RWPE1 (cell line): Measurements from ENCODE around the gene AGPAT4.

Source experiments
- CTCF ChIA-PET: fragments of 350-600 bp; sonication (Branson Sonifier 250); formaldehyde crosslinking; extraction: SDS; loops from one replicate; lab custom pipeline; 2021; lab: Yijun Ruan, JAX
- POLR2A ChIA-PET: fragments of 400-600 bp; formaldehyde crosslinking; extraction: SDS; loops from one replicate; lab custom pipeline; 2020; ENCODE audit warnings: antibody characterized with exemption; ENCODE audit not compliant: low non-redundant PET; lab: Yijun Ruan, JAX
- DNase-seq: peaks from one replicate; pipeline ENCODE4 v3.0.0; 2012; ENCODE audit warnings: low spot score
- H3K27ac ChIP-seq: fragments of 450-650 bp; 2 replicates; pipeline ENCODE4 v1.5.1; 2017
- TF ChIP-seq, protein P1 (sequence below): fragments of 450-650 bp; conservative IDR thresholded peaks from 2 replicates; pipeline ENCODE4 v1.5.1; 2017; ENCODE audit warnings: low read depth, mild to moderate bottlenecking

The AGPAT4 gene

DNA sequence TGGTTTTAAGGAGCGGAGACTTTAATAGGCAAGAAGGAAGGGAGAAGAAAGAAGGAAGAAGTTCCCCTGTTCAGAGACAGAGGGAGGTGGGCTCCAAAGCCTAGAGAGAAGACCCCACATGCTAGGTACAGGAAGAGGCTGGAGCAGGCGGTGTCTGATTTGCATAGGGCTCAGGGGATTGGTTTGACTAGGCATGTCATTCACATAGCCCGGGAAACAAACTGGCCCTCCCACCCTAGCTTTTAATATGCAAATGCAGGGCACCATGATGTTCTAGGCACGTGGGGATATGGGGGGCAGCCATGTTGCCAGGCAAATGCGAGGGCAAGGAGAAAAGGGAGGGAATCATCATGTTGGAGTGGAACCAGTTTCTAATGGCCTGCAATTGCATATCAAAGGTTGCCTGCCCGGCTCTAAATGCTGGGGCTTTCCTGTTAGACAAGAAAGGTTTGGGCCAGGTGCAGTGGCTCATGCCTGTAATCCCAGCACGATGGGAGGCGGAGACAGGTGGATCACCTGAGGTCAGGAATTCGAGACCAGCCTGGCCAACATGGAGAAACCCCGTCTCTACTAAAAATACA is 34.3 kb upstream of the AGPAT4 start:
- no peak for DNase-seq
- H3K27ac ChIP-seq = no peak overlapping the region
- TF ChIP-seq, protein P1, sequence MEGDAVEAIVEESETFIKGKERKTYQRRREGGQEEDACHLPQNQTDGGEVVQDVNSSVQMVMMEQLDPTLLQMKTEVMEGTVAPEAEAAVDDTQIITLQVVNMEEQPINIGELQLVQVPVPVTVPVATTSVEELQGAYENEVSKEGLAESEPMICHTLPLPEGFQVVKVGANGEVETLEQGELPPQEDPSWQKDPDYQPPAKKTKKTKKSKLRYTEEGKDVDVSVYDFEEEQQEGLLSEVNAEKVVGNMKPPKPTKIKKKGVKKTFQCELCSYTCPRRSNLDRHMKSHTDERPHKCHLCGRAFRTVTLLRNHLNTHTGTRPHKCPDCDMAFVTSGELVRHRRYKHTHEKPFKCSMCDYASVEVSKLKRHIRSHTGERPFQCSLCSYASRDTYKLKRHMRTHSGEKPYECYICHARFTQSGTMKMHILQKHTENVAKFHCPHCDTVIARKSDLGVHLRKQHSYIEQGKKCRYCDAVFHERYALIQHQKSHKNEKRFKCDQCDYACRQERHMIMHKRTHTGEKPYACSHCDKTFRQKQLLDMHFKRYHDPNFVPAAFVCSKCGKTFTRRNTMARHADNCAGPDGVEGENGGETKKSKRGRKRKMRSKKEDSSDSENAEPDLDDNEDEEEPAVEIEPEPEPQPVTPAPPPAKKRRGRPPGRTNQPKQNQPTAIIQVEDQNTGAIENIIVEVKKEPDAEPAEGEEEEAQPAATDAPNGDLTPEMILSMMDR = no peak
- CTCF ChIA-PET = no interaction called here
- POLR2A ChIA-PET = no interaction called here

DNA sequence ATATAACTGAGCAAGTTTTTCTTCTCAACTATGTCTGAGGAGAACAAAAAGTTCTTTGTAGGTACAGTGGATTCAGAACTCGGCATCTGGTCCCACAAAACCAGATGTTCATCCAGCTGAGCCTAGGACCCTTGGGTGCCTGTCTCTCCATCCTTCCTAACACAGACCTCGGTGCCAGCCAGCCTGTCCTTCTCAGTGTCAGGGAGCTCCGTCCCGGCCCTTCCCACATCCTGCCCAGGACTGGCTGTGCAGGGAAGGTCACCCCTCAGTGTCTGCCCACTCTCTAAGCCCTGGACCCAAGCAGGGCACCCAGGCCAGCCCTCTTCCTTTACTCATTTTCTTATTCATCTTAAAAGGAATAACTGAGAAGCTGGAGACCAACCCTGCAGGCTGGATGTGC is 32.0 kb upstream of the AGPAT4 start:
- no peak for DNase-seq
- ChIA-PET CTCF (interaction anchor here (0.7 kb wide), 1 partner anchor 1394 kb away, joined by 4 read pairs; no protein-coding TSS in a partner anchor), POLR2A (no interaction called here)
- TF ChIP-seq, protein P1 = no peak
- H3K27ac ChIP-seq = no peak overlapping the region

DNA sequence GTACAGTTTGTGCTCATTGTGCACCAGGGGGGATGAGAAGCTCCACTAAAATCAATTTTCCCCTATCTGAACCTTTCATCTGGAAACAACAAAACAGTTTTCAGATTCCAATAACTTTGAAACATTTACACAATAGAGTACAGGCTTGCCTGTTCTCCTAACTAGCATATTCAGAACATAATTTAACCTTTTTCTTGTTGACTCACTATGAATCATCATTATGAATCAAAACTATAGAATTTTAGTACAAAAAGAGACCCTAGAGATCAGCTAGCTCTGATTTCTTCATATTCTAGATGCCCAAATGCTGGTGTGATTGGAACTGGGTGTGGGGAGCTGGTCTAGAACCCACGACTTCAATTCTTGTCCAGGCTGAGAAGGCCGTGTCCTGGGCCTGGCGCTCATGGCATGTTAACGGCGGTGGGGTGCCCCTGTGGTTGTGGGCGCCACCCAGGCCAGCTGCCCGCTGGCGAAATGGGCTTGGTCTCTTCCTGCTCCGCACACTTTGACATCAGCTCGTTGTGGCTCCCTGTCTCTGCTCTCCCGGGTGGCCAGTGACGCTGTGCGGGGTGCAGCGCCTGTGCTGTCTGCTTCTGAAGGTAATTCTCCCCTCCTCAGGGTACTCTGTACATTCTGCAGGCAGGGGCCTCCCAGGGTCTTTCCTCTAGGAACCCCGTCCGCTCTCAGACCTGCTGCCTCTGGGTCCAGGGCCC is 29.9 kb upstream of the AGPAT4 start:
- ChIA-PET POLR2A (no interaction called here), CTCF (no interaction called here)
- TF ChIP-seq, protein P1 = no peak
- peak overlapping the region; percentile 86 for H3K27ac ChIP-seq
- peak; percentile 73 for DNase-seq

DNA sequence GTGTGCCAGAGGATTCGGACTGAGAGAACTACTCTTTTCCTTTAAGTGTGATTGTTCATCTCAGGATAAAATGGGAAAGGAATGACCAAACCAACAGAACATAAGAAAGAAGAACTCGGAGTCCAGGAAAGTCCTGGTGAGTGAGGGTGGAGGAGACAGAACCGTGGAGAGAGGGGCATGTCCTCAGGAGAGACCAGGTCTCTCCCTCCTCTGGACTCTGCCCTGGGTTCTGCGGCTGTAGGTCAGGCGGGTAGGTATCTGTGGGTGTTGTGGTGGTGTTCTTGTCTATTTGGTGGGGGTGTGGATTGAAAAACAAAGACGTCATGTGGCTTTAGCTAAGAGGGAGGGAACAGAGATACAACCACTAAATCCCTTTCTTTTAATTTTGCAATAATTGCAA is 29.1 kb upstream of the AGPAT4 start:
- TF ChIP-seq, protein P1 = no peak
- POLR2A ChIA-PET = no interaction called here
- CTCF ChIA-PET = no interaction called here
- no peak for DNase-seq
- H3K27ac ChIP-seq = peak overlapping the region; percentile 74

DNA sequence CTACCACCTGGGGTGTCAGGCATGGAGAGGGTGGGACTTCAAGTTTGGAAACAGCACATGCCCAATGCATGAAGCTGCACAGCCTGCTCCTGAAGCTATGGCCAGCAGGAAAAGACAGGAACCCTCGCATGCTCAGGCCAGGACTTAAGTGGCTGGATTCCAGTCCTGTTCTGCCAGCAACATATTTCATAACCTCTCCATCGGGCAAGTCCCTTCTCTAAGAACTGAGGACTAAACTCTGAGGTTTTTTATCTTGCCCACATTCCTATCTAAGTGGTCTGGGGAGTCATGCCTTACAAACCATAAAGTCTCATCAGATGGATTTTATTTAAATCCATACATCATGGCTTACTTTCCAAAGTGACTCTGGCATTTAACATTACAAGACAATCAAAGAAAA is 27.5 kb upstream of the AGPAT4 start:
- peak overlapping the region; percentile 79 for H3K27ac ChIP-seq
- DNase-seq = peak; percentile 30
- ChIA-PET CTCF (no interaction called here), POLR2A (no interaction called here)
- TF ChIP-seq, protein P1 = no peak

DNA sequence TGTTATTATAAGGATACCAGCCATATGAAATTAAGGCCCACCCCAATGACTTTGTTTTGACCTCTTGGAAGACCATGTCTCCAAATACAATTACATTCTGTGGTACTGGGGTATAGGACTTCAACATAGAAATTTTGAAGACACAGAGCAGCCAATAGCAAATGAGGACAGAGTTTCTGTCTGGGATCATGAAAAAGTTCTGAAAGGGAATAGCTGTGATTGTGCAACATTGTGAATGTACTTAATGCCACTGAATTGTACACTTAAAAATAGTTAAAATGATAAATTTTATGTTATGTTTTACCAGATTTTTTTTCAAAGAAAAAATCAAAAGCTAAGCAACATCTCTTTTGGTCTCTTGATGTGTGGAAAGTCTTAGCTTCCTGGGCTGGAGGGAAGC is 27.0 kb upstream of the AGPAT4 start:
- ChIA-PET POLR2A (no interaction called here), CTCF (no interaction called here)
- H3K27ac ChIP-seq = peak overlapping the region; percentile 79
- TF ChIP-seq, protein P1 = no peak
- DNase-seq = no peak
